ENCODE data around the gene DLG2.

The DLG2 gene

GRCh38 chr11:83909579-83910534 is 1717.3 kb downstream of the DLG2 start:
- no peak for DNase-seq
- no peaks in the 10 kb centered on the region for H3K36me3 Mint-ChIP-seq (ENCODE audit: low read depth)
- peaks cover 11% of the 10 kb centered on the region for H3K4me1 Mint-ChIP-seq
- H3K27ac Mint-ChIP-seq, result peak overlapping the region; percentile 20
- TF ChIP-seq CTCF (IDR thresholded peaks at IDR 0.05), result no peak
- no peak overlapping the region for H3K4me3 Mint-ChIP-seq
- H3K27me3 Mint-ChIP-seq (ENCODE audit: low read depth, poor library complexity), result peaks cover 3% of the 10 kb centered on the region
- no peaks in the 10 kb centered on the region for H3K9me3 Mint-ChIP-seq

GRCh38 chr11:83908298-83908856 is 1718.8 kb downstream of the DLG2 start:
- Mint-ChIP-seq H3K4me1 (peaks cover 11% of the 10 kb centered on the region), H3K4me3 (no peak overlapping the region), H3K27me3 (ENCODE audit: low read depth, poor library complexity) (peaks cover 3% of the 10 kb centered on the region), H3K36me3 (ENCODE audit: low read depth) (no peaks in the 10 kb centered on the region), H3K9me3 (no peaks in the 10 kb centered on the region), H3K27ac (no peak overlapping the region)
- no peak for TF ChIP-seq CTCF (IDR thresholded peaks at IDR 0.05)
- no peak for DNase-seq

- Mint-ChIP-seq H3K4me3 (no peak overlapping the region), H3K27me3 (ENCODE audit: low read depth, poor library complexity) (peaks cover 4% of the 10 kb centered on the region), H3K9me3 (peaks cover 6% of the 10 kb centered on the region), H3K4me1 (peaks cover 21% of the 10 kb centered on the region), H3K27ac (peak overlapping the region; percentile 11), H3K36me3 (ENCODE audit: low read depth) (no peaks in the 10 kb centered on the region)
- TF ChIP-seq CTCF (IDR thresholded peaks at IDR 0.05), result no peak
- DNase-seq, result no peak
These were observed 1731.6 kb downstream of the DLG2 start for GRCh38 chr11:83895516-83895915.

GRCh38 chr11:83881428-83881827 is 1745.7 kb downstream of the DLG2 start:
- Mint-ChIP-seq H3K27me3 (ENCODE audit: low read depth, poor library complexity) (no peaks in the 10 kb centered on the region), H3K4me1 (no peaks in the 10 kb centered on the region), H3K9me3 (peaks cover 10% of the 10 kb centered on the region), H3K36me3 (ENCODE audit: low read depth) (no peaks in the 10 kb centered on the region), H3K27ac (no peak overlapping the region), H3K4me3 (no peak overlapping the region)
- TF ChIP-seq CTCF (IDR thresholded peaks at IDR 0.05), result no peak
- no peak for DNase-seq

GRCh38 chr11:83871054-83871453 is 1756.1 kb downstream of the DLG2 start:
- H3K36me3 Mint-ChIP-seq (ENCODE audit: low read depth), result no peaks in the 10 kb centered on the region
- no peak overlapping the region for H3K4me3 Mint-ChIP-seq
- H3K4me1 Mint-ChIP-seq, result no peaks in the 10 kb centered on the region
- DNase-seq, result no peak
- no peaks in the 10 kb centered on the region for H3K9me3 Mint-ChIP-seq
- no peak overlapping the region for H3K27ac Mint-ChIP-seq
- H3K27me3 Mint-ChIP-seq (ENCODE audit: low read depth, poor library complexity), result no peaks in the 10 kb centered on the region
- TF ChIP-seq CTCF (IDR thresholded peaks at IDR 0.05), result no peak

Data from nephron progenitor cell (in vitro differentiated cells).